Endothelial cell of umbilical vein (primary cell): Measurements from ENCODE around the gene IL31RA. TPM values are rescaled to one million over a fixed set of nuclear protein-coding genes. Genes with fewer than 3 reads are reported as not detected.

Experiments used
- BruUV-seq: library from RNA; stranded (reverse); fragments of 400-500 nt; replicated peaks from 2 replicates; lab custom pipeline; 2021; lab: Mats Ljungman, UMichigan
- CTCF ChIA-PET: fragments of 300-600, 350-600 bp; sonication (Branson Sonifier 250); formaldehyde crosslinking; loops from one replicate; lab custom pipeline; 2021; ENCODE audit warnings: antibody characterized with exemption, inconsistent platforms; lab: Charles Lee
- POLR2A ChIA-PET: fragments of 300-600, 350-600 bp; sonication (Branson Sonifier 250); formaldehyde crosslinking; loops from one replicate; lab custom pipeline; 2021; ENCODE audit warnings: antibody characterized with exemption, inconsistent platforms; lab: Charles Lee
- DNase-seq: peaks from one replicate; pipeline ENCODE4 v3.0.0-alpha.2; 2011; ENCODE audit warnings: low read depth, low spot score
- FAIRE-seq: peaks from 2 replicates; lab custom pipeline; 2011; peaks lifted over from hg19 to GRCh38; lab: Jason Lieb, UNC
- H2AFZ ChIP-seq: 2 replicates; pipeline ENCODE4 v1.6.0; 2012; ENCODE audit warnings: low read depth, low read length, control low read depth, inconsistent platforms
- H3K27ac ChIP-seq: 2 replicates; pipeline ENCODE4 v1.5.1; 2011; ENCODE audit warnings: low read depth, mild to moderate bottlenecking, control low read depth, low read length, moderate library complexity; ENCODE audit not compliant: insufficient read depth
- H3K27me3 ChIP-seq, 2 experiments: 2 replicates each; pipeline versions ENCODE4 v1.6.0 to v1.6.1; 2011; ENCODE audit warnings: low read length in 2 of 2, mixed read lengths in 1 of 2; ENCODE audit not compliant: control insufficient read depth in 2 of 2, insufficient read depth in 2 of 2
- H3K36me3 ChIP-seq, 2 experiments: 2 replicates in 1 of 2; 3 replicates in 1 of 2; pipeline ENCODE4 v1.5.1; 2011; ENCODE audit warnings: low read length in 2 of 2, mild to moderate bottlenecking in 1 of 2, moderate library complexity in 1 of 2; ENCODE audit not compliant: control insufficient read depth in 2 of 2, insufficient read depth in 2 of 2; ENCODE audit errors: extremely low read depth in 1 of 2
- H3K4me1 ChIP-seq: 3 replicates; pipeline ENCODE4 v1.5.1; 2011; ENCODE audit warnings: mild to moderate bottlenecking, low read length; ENCODE audit not compliant: control insufficient read depth, insufficient read depth; ENCODE audit errors: extremely low read depth
- H3K4me2 ChIP-seq: 2 replicates; pipeline ENCODE4 v1.6.1; 2011; ENCODE audit warnings: low read length, control low read depth, mixed read lengths; ENCODE audit not compliant: insufficient read depth
- H3K4me3 ChIP-seq, 3 experiments: fragments of 200-600 bp in 1 of 3; sonication (generic), shearing (Covaris generic) in 1 of 3; replicated peaks in 1 of 3; 2 replicates each; pipeline ENCODE4 v1.5.1; 2011 to 2016; ENCODE audit warnings: control low read depth in 3 of 3, low read length in 3 of 3, mild to moderate bottlenecking in 2 of 3, inconsistent platforms in 1 of 3, low read depth in 1 of 3, moderate library complexity in 1 of 3; ENCODE audit not compliant: insufficient read depth in 1 of 3
- H3K79me2 ChIP-seq: 2 replicates; pipeline ENCODE4 v1.6.0; 2012; ENCODE audit warnings: low read length, inconsistent platforms; ENCODE audit not compliant: control insufficient read depth, insufficient read depth
- H3K9ac ChIP-seq: replicated peaks from 2 replicates; pipeline ENCODE3; 2011; ENCODE audit warnings: low read length, control low read depth; ENCODE audit not compliant: insufficient read depth; ENCODE audit errors: extremely low read depth
- H3K9me1 ChIP-seq: replicated peaks from 3 replicates; pipeline ENCODE4 v1.6.0; 2011; ENCODE audit warnings: mild to moderate bottlenecking, low read length; ENCODE audit not compliant: control insufficient read depth, insufficient read depth; ENCODE audit errors: extremely low read depth
- H3K9me3 ChIP-seq: replicated peaks from 2 replicates; pipeline ENCODE4 v1.5.1; 2012; ENCODE audit warnings: low read length, inconsistent platforms; ENCODE audit not compliant: control insufficient read depth, insufficient read depth
- H4K20me1 ChIP-seq: replicated peaks from 2 replicates; pipeline ENCODE3; 2011; ENCODE audit warnings: mild to moderate bottlenecking, low read length; ENCODE audit not compliant: control insufficient read depth, insufficient read depth; ENCODE audit errors: extremely low read depth
- CTCF ChIP-seq, 2 donors: IDR thresholded peaks; 1 replicate in 1 of 2; 2 replicates in 1 of 2; pipeline ENCODE4 v1.5.1; 2011; ENCODE audit warnings: low read length in 2 of 2, mild to moderate bottlenecking in 2 of 2, moderate library complexity in 2 of 2, control low read depth in 1 of 2, inconsistent platforms in 1 of 2, low read depth in 1 of 2; ENCODE audit not compliant: insufficient read depth in 1 of 2; ENCODE audit errors: extremely low read depth in 1 of 2
- EZH2 ChIP-seq: IDR thresholded peaks from 2 replicates; pipeline ENCODE4 v1.6.1; 2012; ENCODE audit warnings: borderline replicate concordance, low read depth, mild to moderate bottlenecking, moderate library complexity, low read length, inconsistent platforms; ENCODE audit not compliant: severe bottlenecking
- FOS ChIP-seq: IDR thresholded peaks from 2 replicates; pipeline ENCODE4 v1.6.1; 2011; ENCODE audit warnings: mild to moderate bottlenecking, low read length, moderate library complexity, borderline replicate concordance; ENCODE audit not compliant: insufficient read depth
- JUN ChIP-seq: IDR thresholded peaks from 2 replicates; pipeline ENCODE4 v1.6.1; 2011; ENCODE audit warnings: borderline replicate concordance, low read depth; ENCODE audit not compliant: insufficient read length, insufficient read depth
- MAX ChIP-seq: IDR thresholded peaks from 2 replicates; pipeline ENCODE4 v1.6.1; 2011; ENCODE audit not compliant: insufficient read depth, insufficient read length
- MYC ChIP-seq: IDR thresholded peaks from one replicate; pipeline ENCODE4 v1.6.1; 2011; ENCODE audit warnings: mild to moderate bottlenecking, low read depth, low read length
- POLR2A ChIP-seq: IDR thresholded peaks from 2 replicates; pipeline ENCODE4 v1.6.1; 2012; ENCODE audit warnings: low read depth, mild to moderate bottlenecking, control low read depth, low read length
- POLR2AphosphoS5 ChIP-seq: IDR thresholded peaks from 2 replicates; pipeline ENCODE4 v1.6.1; 2012; ENCODE audit warnings: low read depth, mild to moderate bottlenecking, control low read depth, low read length, moderate library complexity; ENCODE audit not compliant: insufficient read depth
- dilution Hi-C: fragments of 300-500 bp; cut with MboI; formaldehyde crosslinking; loops from one replicate; pipeline ENCODE4 v1.15.0; 2019; ENCODE audit warnings: low sequenced_read_pairs; ENCODE audit not compliant: extremely low pct_ligation_motif_present
- intact Hi-C: fragments of 100-400 bp; cut with micrococcal nuclease; formaldehyde crosslinking; loops from one replicate; pipeline ENCODE4 v1.10.0; 2022
- polyA plus RNA-seq, 4 experiments: library from polyadenylated mRNA; depleted of rRNA in 3 of 4; stranded (reverse) in 3 of 4; unstranded in 1 of 4; fragments of >200 nt; gene quantifications; 2 replicates each; pipeline versions ENCODE4 v1.2.1 to v1.2.3, GENCODE V29; 2011 to 2012; ENCODE audit warnings: missing spikeins in 1 of 4
- total RNA-seq: library from RNA; stranded (reverse); gene quantifications from 2 replicates; pipeline ENCODE4 v1.2.3, GENCODE V29; 2021

The IL31RA gene
- total and polyA plus RNA-seq, 2 donors (not counting 3 experiments of a cell fraction or from before 2014, with no cell fraction given) = 0.14 to 0.75 TPM

- Histone ChIP-seq H3K9ac (no peak overlapping the region), H3K9me3 (no peaks in the 10 kb centered on the region), H4K20me1 (no peaks in the 10 kb centered on the region), H3K27me3 (no peaks in the 10 kb centered on the region), H3K4me2 (no peak overlapping the region), H3K9me1 (no peaks in the 10 kb centered on the region), H3K4me3 (no peak overlapping the region), H3K4me1 (no peaks in the 10 kb centered on the region), H3K79me2 (no peaks in the 10 kb centered on the region), H3K36me3 (no peaks in the 10 kb centered on the region), H3K27ac (no peak overlapping the region), H2AFZ (no peak overlapping the region)
- ChIA-PET POLR2A (no interaction called here), CTCF (no interaction called here)
- FAIRE-seq = no peak
- dilution Hi-C loops (no loop called here), intact Hi-C loops (no loop called here)
- TF ChIP-seq JUN (no peak), MAX (no peak), MYC (no peak), EZH2 (no peak), CTCF (IDR thresholded peaks at IDR 0.05; ENCODE audit: extremely low read depth in 1 of 2, insufficient read depth in 1 of 2, low read depth in 1 of 2, low read length in 2 of 2) (no peak), POLR2AphosphoS5 (no peak), FOS (no peak), POLR2A (no peak)
- no peak for DNase-seq
- no TSS peak for BruUV-seq
These were observed 45.5 kb downstream of the IL31RA start for GRCh38 chr5:55896663-55897062.
